Loucy (cell line): ENCODE measurements around the gene ANO1.

ENCODE experiments used
- CTCF ChIP-seq: fragments of 200-600 bp; sonication (generic); conservative IDR thresholded peaks from 2 replicates; pipeline ENCODE4 v1.5.1; 2014; ENCODE audit warnings: mild to moderate bottlenecking, antibody characterized with exemption, low read length
- EZH2phosphoT487 ChIP-seq: fragments of 200-600 bp; IDR thresholded peaks from 2 replicates; pipeline ENCODE4 v1.6.1; 2018; ENCODE audit warnings: antibody characterized with exemption, mild to moderate bottlenecking, moderate library complexity, borderline replicate concordance

GRCh38 chr11:70184396-70184795, 106.3 kb downstream of the ANO1 start:
- TF ChIP-seq CTCF (no peak), EZH2phosphoT487 (no peak)
